RWPE2 (cell line): ENCODE measurements around the gene TECPR2.

Experiments
- ATAC-seq: fragments of 200-7000 bp; cut with Tn5 transposase; 3 replicates; pipeline ENCODE4 v1.9.1; 2021; ENCODE audit warnings: low read depth
- DNase-seq: peaks from one replicate; pipeline ENCODE4 v3.0.0-alpha.2; 2020; ENCODE audit warnings: low spot score
- H3K27ac ChIP-seq: fragments of 450-650 bp; 2 replicates; pipeline ENCODE4 v1.5.1; 2017; ENCODE audit warnings: mild to moderate bottlenecking; ENCODE audit not compliant: poor library complexity, severe bottlenecking
- H3K27me3 ChIP-seq: fragments of 250-450 bp; sonication (Bioruptor Pico); 2 replicates; pipeline ENCODE4 v1.5.1; 2021; ENCODE audit warnings: mild to moderate bottlenecking, moderate library complexity; ENCODE audit not compliant: insufficient read depth, poor library complexity, severe bottlenecking
- H3K36me3 ChIP-seq: fragments of 250-450 bp; sonication (Bioruptor Pico); 2 replicates; pipeline ENCODE4 v1.5.1; 2020; ENCODE audit warnings: low read depth, mild to moderate bottlenecking, moderate library complexity
- H3K4me1 ChIP-seq: fragments of 250-450 bp; sonication (Bioruptor Pico); 2 replicates; pipeline ENCODE4 v1.5.1; 2021; ENCODE audit warnings: mild to moderate bottlenecking, moderate library complexity; ENCODE audit not compliant: insufficient read depth, poor library complexity, severe bottlenecking
- H3K4me3 ChIP-seq: fragments of 250-450 bp; sonication (Bioruptor Pico); 2 replicates; pipeline ENCODE4 v1.5.1; 2021; ENCODE audit warnings: mild to moderate bottlenecking, moderate library complexity; ENCODE audit not compliant: severe bottlenecking
- H3K9me3 ChIP-seq: fragments of 250-450 bp; sonication (Bioruptor Pico); 2 replicates; pipeline ENCODE4 v1.5.1; 2021; ENCODE audit warnings: mild to moderate bottlenecking, moderate library complexity; ENCODE audit not compliant: severe bottlenecking
- CTCF ChIP-seq: fragments of 450-650 bp; IDR thresholded peaks from one replicate; pipeline ENCODE4 v1.5.1; 2017; ENCODE audit warnings: mild to moderate bottlenecking, moderate library complexity; ENCODE audit not compliant: poor library complexity, severe bottlenecking

The TECPR2 gene

DNA sequence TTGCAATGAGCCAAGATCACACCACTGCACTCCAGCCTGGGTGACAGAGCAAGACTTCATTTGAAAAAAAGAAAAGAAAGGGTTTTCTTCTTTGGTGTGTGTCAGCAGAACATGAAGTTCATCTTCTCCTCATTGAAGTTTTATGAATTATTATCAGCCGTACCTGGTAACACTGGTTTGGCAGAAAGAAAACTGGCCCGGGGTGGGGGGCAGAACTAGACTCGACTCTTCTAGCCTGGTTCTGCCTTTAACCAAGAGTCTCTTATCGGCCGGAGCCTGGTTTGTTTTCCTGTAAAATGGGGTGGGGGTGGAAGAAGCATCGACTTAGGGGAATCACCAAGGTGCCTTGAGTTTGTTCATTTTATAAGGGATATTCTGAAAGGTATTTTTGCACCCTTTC lies 64.1 kb downstream of the TECPR2 start:
- no peak for TF ChIP-seq CTCF
- Histone ChIP-seq H3K27me3 (no peaks in the 10 kb centered on the region), H3K4me1 (no peaks in the 10 kb centered on the region), H3K36me3 (peaks cover 22% of the 10 kb centered on the region), H3K9me3 (no peaks in the 10 kb centered on the region), H3K27ac (no peak overlapping the region), H3K4me3 (no peak overlapping the region)
- ATAC-seq (no peak), DNase-seq (no peak)

DNA sequence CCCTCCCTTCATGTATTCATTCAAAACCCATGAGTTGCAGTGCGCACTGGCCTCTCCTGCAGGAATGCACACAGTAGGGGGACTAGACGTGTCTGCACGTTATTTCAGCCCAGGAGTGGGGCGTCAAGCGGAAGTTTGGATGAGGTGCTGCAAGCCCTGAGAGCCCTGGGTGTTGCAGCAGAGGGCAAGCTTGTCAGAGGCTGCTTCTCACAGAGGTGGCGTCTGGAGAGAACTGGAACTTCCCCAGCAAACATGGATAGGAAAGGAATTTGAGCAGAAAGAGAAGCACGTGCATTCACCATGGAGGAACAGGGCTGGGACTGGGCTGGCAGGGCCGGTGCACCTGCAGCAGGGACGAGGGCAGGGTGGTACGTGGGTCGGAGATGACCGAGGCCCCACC lies 64.9 kb downstream of the TECPR2 start:
- TF ChIP-seq CTCF = no peak
- H3K27ac ChIP-seq = no peak overlapping the region
- H3K4me1 ChIP-seq = no peaks in the 10 kb centered on the region
- H3K27me3 ChIP-seq = no peaks in the 10 kb centered on the region
- no peaks in the 10 kb centered on the region for H3K9me3 ChIP-seq
- ATAC-seq = no peak; the same call in 2 of the 3 replicates
- H3K4me3 ChIP-seq = no peak overlapping the region
- DNase-seq = no peak
- peaks cover 28% of the 10 kb centered on the region for H3K36me3 ChIP-seq

DNA sequence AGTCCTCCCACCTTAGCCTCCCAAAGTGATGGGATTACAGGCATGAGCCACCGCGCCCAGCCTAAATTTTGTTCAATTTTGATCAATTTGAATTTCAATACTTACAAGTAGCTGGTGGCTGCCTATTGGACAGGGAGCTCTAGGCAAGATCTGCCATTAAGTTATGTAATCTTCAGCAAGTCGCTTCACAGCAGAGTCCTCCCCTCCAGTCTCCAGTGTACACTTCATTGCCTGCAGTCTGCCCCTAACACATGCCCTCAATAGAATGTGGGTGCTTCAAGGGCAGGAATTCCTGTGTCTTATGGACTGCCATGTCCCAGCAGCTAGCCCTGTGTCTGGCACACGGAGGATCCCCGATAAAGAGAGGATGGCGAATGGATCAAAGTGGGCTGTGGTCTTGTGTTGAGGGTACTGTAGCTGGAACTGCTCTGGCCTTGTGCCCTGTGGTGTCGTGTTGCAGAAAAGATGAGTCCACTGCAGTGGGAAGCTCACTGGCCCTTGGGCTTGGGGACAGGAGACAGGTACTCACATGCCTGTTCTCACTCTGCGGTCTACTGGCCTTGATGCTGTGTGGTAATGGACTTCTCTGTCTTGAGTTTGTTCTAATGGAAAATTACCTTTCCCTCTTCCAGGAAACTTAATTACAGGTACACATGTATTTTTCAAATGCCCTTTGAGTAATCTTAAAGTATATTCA lies 67.6 kb downstream of the TECPR2 start:
- DNase-seq (no peak), ATAC-seq (peak; percentile 17; the same call in 1 of the 3 replicates)
- TF ChIP-seq CTCF = no peak
- no peak overlapping the region for H3K4me3 ChIP-seq
- H3K27ac ChIP-seq = no peak overlapping the region
- no peaks in the 10 kb centered on the region for H3K4me1 ChIP-seq
- H3K9me3 ChIP-seq = no peaks in the 10 kb centered on the region
- H3K36me3 ChIP-seq = peaks cover 24% of the 10 kb centered on the region
- no peaks in the 10 kb centered on the region for H3K27me3 ChIP-seq

- Histone ChIP-seq H3K27ac (no peak overlapping the region), H3K4me1 (no peaks in the 10 kb centered on the region), H3K27me3 (no peaks in the 10 kb centered on the region), H3K36me3 (peaks cover 15% of the 10 kb centered on the region), H3K4me3 (no peak overlapping the region), H3K9me3 (no peaks in the 10 kb centered on the region)
- ATAC-seq (no peak), DNase-seq (no peak)
- TF ChIP-seq CTCF = no peak
These were observed 69.0 kb downstream of the TECPR2 start for GRCh38 chr14:102431751-102432150.

- no peaks in the 10 kb centered on the region for H3K27me3 ChIP-seq
- peaks cover 4% of the 10 kb centered on the region for H3K4me1 ChIP-seq
- H3K4me3 ChIP-seq = no peak overlapping the region
- DNase-seq (no peak), ATAC-seq (no peak)
- peaks cover 20% of the 10 kb centered on the region for H3K36me3 ChIP-seq
- no peak for TF ChIP-seq CTCF
- H3K27ac ChIP-seq = no peak overlapping the region
- H3K9me3 ChIP-seq = no peaks in the 10 kb centered on the region
These were observed 72.0 kb downstream of the TECPR2 start for GRCh38 chr14:102434647-102435175.
